Trophoblast cell (in vitro differentiated cells and primary cell): ENCODE measurements around the gene VTI1A.

Experiments
- DNase-seq, 2 donors: peaks; one replicate each; pipeline ENCODE4 v3.0.0-alpha.2; 2016
- H2AFZ ChIP-seq: 2 replicates; pipeline ENCODE4 v1.6.1; 2013; ENCODE audit warnings: low read length, moderate library complexity, mild to moderate bottlenecking; ENCODE audit not compliant: insufficient read depth, poor library complexity
- H2AK5ac ChIP-seq: 2 replicates; pipeline ENCODE4 v1.6.1; 2013; ENCODE audit warnings: mild to moderate bottlenecking, low read length
- H2BK120ac ChIP-seq: 2 replicates; pipeline ENCODE4 v1.6.1; 2013; ENCODE audit warnings: low read length, mild to moderate bottlenecking, moderate library complexity; ENCODE audit not compliant: insufficient read depth, poor library complexity
- H2BK12ac ChIP-seq: 2 replicates; pipeline ENCODE4 v1.6.1; 2013; ENCODE audit warnings: mild to moderate bottlenecking, low read length, moderate library complexity
- H2BK5ac ChIP-seq: 2 replicates; pipeline ENCODE4 v1.6.1; 2013; ENCODE audit warnings: low read length, low read depth, moderate library complexity, mild to moderate bottlenecking; ENCODE audit not compliant: poor library complexity
- H3K14ac ChIP-seq: 2 replicates; pipeline ENCODE4 v1.6.1; 2013; ENCODE audit warnings: mild to moderate bottlenecking, low read length
- H3K18ac ChIP-seq: 2 replicates; pipeline ENCODE4 v1.6.1; 2013; ENCODE audit warnings: mild to moderate bottlenecking, low read length
- H3K23ac ChIP-seq: 2 replicates; pipeline ENCODE4 v1.6.1; 2013; ENCODE audit warnings: low read length
- H3K27ac ChIP-seq: 2 replicates; pipeline ENCODE4 v1.5.1; 2013; ENCODE audit warnings: low read depth, mild to moderate bottlenecking, inconsistent platforms, low read length, moderate library complexity
- H3K27me3 ChIP-seq: 2 replicates; pipeline ENCODE4 v1.6.1; 2013; ENCODE audit warnings: inconsistent platforms, mild to moderate bottlenecking, low read length, moderate library complexity; ENCODE audit not compliant: insufficient read depth
- H3K36me3 ChIP-seq, 2 experiments: 1 replicate in 1 of 2; 2 replicates in 1 of 2; pipeline ENCODE4 v1.6.1; 2013; ENCODE audit warnings: low read length in 2 of 2, mild to moderate bottlenecking in 2 of 2, moderate library complexity in 1 of 2; ENCODE audit not compliant: insufficient read depth in 2 of 2, control insufficient read depth in 1 of 2
- H3K4ac ChIP-seq: 2 replicates; pipeline ENCODE4 v1.6.1; 2013; ENCODE audit warnings: low read depth, mild to moderate bottlenecking, low read length, moderate library complexity
- H3K4me1 ChIP-seq, 2 experiments: 1 replicate in 1 of 2; 2 replicates in 1 of 2; pipeline ENCODE4 v1.6.1; 2013; ENCODE audit warnings: low read length in 2 of 2, mild to moderate bottlenecking in 2 of 2, moderate library complexity in 1 of 2; ENCODE audit not compliant: insufficient read depth in 2 of 2, control insufficient read depth in 1 of 2
- H3K4me2 ChIP-seq: 2 replicates; pipeline ENCODE4 v1.6.1; 2013; ENCODE audit warnings: inconsistent platforms, mild to moderate bottlenecking, low read length, moderate library complexity
- H3K4me3 ChIP-seq: 2 replicates; pipeline ENCODE4 v1.5.1; 2013; ENCODE audit warnings: mild to moderate bottlenecking, low read depth, low read length, inconsistent platforms
- H3K79me1 ChIP-seq: one replicate; pipeline ENCODE4 v1.6.1; 2013; ENCODE audit warnings: low read length
- H3K79me2 ChIP-seq: 2 replicates; pipeline ENCODE4 v1.6.1; 2013; ENCODE audit warnings: low read length, mild to moderate bottlenecking; ENCODE audit not compliant: control insufficient read depth, insufficient read depth, poor library complexity
- H3K9ac ChIP-seq: 2 replicates; pipeline ENCODE4 v1.6.1; 2013; ENCODE audit warnings: mild to moderate bottlenecking, low read length
- H3K9me3 ChIP-seq: 2 replicates; pipeline ENCODE4 v1.6.1; 2013; ENCODE audit warnings: low read depth, mild to moderate bottlenecking, control low read depth, inconsistent platforms, low read length; ENCODE audit not compliant: insufficient read depth
- H4K12ac ChIP-seq: 2 replicates; pipeline ENCODE4 v1.6.1; 2013; ENCODE audit warnings: low read depth, mild to moderate bottlenecking, low read length, moderate library complexity
- H4K8ac ChIP-seq: 2 replicates; pipeline ENCODE4 v1.6.1; 2013; ENCODE audit warnings: low read depth, mild to moderate bottlenecking, low read length, moderate library complexity
- H4K91ac ChIP-seq: one replicate; pipeline ENCODE4 v1.6.1; 2013; ENCODE audit warnings: low read depth, mild to moderate bottlenecking, low read length, moderate library complexity
- WGBS: extraction: QIAGEN DNeasy Blood & Tissue Kit; methylation state at CpG from one replicate; pipeline ENCODE4 v1.1.7; 2013; ENCODE audit warnings: missing lambda C conversion rate; ENCODE audit not compliant: insufficient read length, insufficient coverage; ENCODE audit errors: extremely low coverage; 5-methylcytosine and 5-hydroxymethylcytosine counted together

VTI1A gene

GRCh38 chr10:112639298-112639697 lies 192.3 kb downstream of the VTI1A start:
- Histone ChIP-seq H4K91ac (no peak overlapping the region), H3K23ac (no peak overlapping the region), H3K9me3 (no peaks in the 10 kb centered on the region), H3K4me3 (no peak overlapping the region), H4K8ac (no peak overlapping the region), H3K4ac (no peak overlapping the region), H3K9ac (no peak overlapping the region), H3K36me3 (no peaks in the 10 kb centered on the region), H2AK5ac (no peak overlapping the region), H3K79me2 (no peaks in the 10 kb centered on the region), H2AFZ (no peak overlapping the region), H3K27me3 (no peaks in the 10 kb centered on the region), H2BK12ac (no peak overlapping the region), H3K4me2 (no peak overlapping the region), H3K79me1 (peaks cover 5% of the 10 kb centered on the region), H3K14ac (no peak overlapping the region), H3K18ac (no peak overlapping the region), H4K12ac (no peak overlapping the region), H2BK120ac (no peak overlapping the region), H3K4me1 (peaks cover 5 to 6% of the 10 kb centered on the region in 2 experiments), H3K27ac (no peak overlapping the region), H2BK5ac (no peak overlapping the region)
- WGBS: no CpG with 5 or more reads among the region's 1 CpG
- peak in 1 of 2 donors; percentile 50 for DNase-seq

- Histone ChIP-seq H3K23ac (no peak overlapping the region), H3K36me3 (no peaks in the 10 kb centered on the region), H3K4me1 (no peaks in the 10 kb centered on the region), H2BK5ac (no peak overlapping the region), H3K9ac (no peak overlapping the region), H3K4me3 (no peak overlapping the region), H2BK120ac (no peak overlapping the region), H4K8ac (no peak overlapping the region), H2AK5ac (no peak overlapping the region), H2AFZ (no peak overlapping the region), H3K27me3 (no peaks in the 10 kb centered on the region), H3K14ac (no peak overlapping the region), H2BK12ac (no peak overlapping the region), H3K4ac (no peak overlapping the region), H3K9me3 (no peaks in the 10 kb centered on the region), H4K12ac (no peak overlapping the region), H3K79me2 (no peaks in the 10 kb centered on the region), H3K18ac (no peak overlapping the region), H3K27ac (no peak overlapping the region), H3K79me1 (no peaks in the 10 kb centered on the region), H4K91ac (no peak overlapping the region), H3K4me2 (no peak overlapping the region)
- DNase-seq: no peak
- WGBS: no CpG with 5 or more reads among the region's 3 CpGs
These were observed 193.6 kb downstream of the VTI1A start for GRCh38 chr10:112640638-112641037.

GRCh38 chr10:112643600-112644264 lies 196.7 kb downstream of the VTI1A start:
- Histone ChIP-seq H2BK5ac (no peak overlapping the region), H3K9ac (no peak overlapping the region), H3K4me2 (no peak overlapping the region), H2BK120ac (no peak overlapping the region), H3K14ac (no peak overlapping the region), H2AFZ (no peak overlapping the region), H4K12ac (no peak overlapping the region), H3K4me1 (no peaks in the 10 kb centered on the region), H3K9me3 (no peaks in the 10 kb centered on the region), H3K4me3 (no peak overlapping the region), H2BK12ac (no peak overlapping the region), H3K36me3 (no peaks in the 10 kb centered on the region), H3K27me3 (no peaks in the 10 kb centered on the region), H3K4ac (no peak overlapping the region), H3K18ac (no peak overlapping the region), H3K27ac (no peak overlapping the region), H3K79me2 (no peaks in the 10 kb centered on the region), H3K79me1 (no peaks in the 10 kb centered on the region), H4K91ac (no peak overlapping the region), H2AK5ac (no peak overlapping the region), H4K8ac (no peak overlapping the region), H3K23ac (no peak overlapping the region)
- no CpG with 5 or more reads among the region's 7 CpGs for WGBS
- peak in 1 of 2 donors; percentile 42 for DNase-seq

DNA sequence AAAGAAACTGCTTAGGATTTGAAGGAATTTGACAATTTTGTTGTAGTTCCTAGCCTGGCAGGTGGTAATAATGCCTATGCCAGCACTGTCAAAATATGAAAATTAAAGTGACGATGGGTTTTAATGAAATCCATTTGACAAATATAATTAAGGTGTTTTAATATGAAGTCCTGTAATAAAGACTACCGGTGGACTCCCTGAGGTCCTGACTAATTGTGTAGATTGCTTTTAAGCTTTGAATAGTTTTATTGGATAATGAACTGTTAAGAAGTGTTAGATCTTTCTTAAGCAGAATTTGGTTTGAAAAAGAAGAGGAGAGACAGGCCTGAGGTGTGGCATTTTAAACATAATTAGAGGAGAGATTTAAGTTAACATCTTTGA lies 197.2 kb downstream of the VTI1A start:
- no peak for DNase-seq
- H3K36me3 ChIP-seq: no peaks in the 10 kb centered on the region
- H3K27me3 ChIP-seq: no peaks in the 10 kb centered on the region
- no peak overlapping the region for H4K12ac ChIP-seq
- H3K14ac ChIP-seq: no peak overlapping the region
- H3K79me2 ChIP-seq: no peaks in the 10 kb centered on the region
- H3K23ac ChIP-seq: no peak overlapping the region
- no peaks in the 10 kb centered on the region for H3K9me3 ChIP-seq
- WGBS: no CpG with 5 or more reads among the region's 2 CpGs
- H4K91ac ChIP-seq: no peak overlapping the region
- H3K4me3 ChIP-seq: no peak overlapping the region
- H3K4ac ChIP-seq: no peak overlapping the region
- H4K8ac ChIP-seq: no peak overlapping the region
- H3K9ac ChIP-seq: no peak overlapping the region
- no peak overlapping the region for H3K4me2 ChIP-seq
- H3K79me1 ChIP-seq: no peaks in the 10 kb centered on the region
- H2BK120ac ChIP-seq: no peak overlapping the region
- no peak overlapping the region for H2BK12ac ChIP-seq
- H2AFZ ChIP-seq: no peak overlapping the region
- H2BK5ac ChIP-seq: no peak overlapping the region
- no peaks in the 10 kb centered on the region for H3K4me1 ChIP-seq
- H3K18ac ChIP-seq: no peak overlapping the region
- H2AK5ac ChIP-seq: no peak overlapping the region
- no peak overlapping the region for H3K27ac ChIP-seq
